Stimulated activated CD8-positive, alpha-beta memory T cell treated with anti-CD3 and anti-CD28 coated beads, Interleukin-12 subunit alpha, Interleukin-12 subunit beta, amount 100 ng/mL, for 24 hours (primary cell): ENCODE results near the gene CMIP.
"Not testable (repeated sequence)": the region's sequence is repeated elsewhere in the genome, so short reads cannot be mapped to it uniquely, and the experiment has no call there.

ENCODE experiments used
- DNase-seq: peaks from one replicate; pipeline ENCODE4 v3.0.0-alpha.2; 2020; ENCODE audit errors: extremely low read depth

CMIP gene

GRCh38 chr16:81421536-81421935 lies 23.1 kb upstream of the CMIP start:
- no peak for DNase-seq

DNA sequence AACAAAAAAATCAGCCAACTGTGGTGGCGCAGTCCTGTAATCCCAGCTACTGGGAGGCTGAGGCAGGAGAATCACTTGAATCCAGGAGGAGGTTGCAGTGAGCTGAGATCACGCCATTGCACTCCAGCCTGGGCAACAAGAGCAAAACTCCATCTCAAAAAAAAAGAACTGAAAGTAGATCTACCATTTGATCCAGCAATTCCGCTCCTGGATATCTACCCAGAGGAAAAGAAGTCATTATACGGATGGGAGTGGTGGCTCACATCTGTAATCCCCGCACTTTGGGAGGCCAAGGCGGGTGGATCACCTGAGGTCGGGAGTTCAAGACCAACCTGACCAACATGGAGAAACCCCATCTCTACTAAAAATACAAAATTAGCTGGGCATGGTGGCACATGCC lies 22.5 kb upstream of the CMIP start:
- DNase-seq: not testable (repeated sequence)

DNA sequence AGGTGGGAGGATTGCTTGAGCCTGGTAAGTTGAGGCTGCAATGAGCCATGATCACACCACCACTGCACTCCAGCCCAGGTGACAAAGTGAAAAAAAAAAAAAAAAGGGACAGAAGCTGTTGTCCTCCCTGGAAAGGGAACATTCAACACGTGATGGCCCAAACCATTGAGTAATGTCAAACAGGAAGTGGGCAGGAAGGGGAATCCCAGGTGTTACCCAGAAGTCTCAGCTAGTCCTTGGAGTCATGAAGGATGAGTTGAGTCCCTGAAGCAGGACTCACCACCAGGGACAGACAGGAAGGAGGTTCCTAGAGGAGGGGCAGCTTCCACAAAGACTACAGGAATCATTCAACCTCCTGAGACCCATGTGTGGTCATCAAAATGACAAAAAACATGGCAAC lies 19.8 kb upstream of the CMIP start:
- DNase-seq: no peak

DNA sequence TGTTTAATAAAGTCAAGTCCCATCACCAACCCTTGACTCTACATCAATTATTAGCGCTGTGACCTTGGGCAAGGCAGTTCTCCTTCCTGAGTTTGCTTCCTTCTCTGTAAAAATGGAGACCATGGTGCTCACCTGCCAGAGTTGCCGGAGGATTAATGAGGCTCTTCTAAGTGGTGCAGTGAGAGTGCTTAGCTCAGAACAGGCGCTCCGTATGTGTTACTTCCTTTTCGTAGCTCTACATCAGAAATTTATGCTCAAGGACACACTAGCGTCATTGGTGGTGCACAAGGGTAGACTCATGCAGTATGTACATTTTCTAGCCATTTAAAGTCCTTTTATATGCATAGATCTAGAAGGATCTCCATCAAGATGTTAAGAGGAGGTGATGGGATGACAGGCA lies 17.4 kb upstream of the CMIP start:
- DNase-seq: no peak

DNA sequence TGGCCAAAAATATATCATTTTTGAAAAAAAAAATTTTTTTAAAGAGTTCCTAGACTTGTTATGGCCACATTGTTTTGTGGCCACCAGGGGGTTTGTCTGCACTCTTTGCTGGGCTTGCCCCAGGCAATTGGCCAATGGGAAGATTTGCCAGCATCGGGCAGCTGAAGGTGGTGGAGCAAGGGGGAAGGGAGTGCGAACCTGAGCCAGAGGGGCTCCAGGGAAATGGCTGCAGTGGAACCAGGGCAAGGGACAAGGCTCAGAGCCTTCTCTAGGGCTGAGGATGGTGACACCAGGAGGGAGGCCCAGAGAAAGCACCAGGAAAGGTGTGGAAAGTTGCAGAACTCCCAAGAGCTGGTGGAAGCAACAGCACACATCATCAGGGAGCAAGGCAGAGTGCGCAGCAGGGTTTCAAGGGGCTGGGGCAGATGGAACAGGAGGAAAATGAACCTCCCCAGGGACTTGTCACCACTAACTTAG lies 15.5 kb upstream of the CMIP start:
- no peak for DNase-seq

DNA sequence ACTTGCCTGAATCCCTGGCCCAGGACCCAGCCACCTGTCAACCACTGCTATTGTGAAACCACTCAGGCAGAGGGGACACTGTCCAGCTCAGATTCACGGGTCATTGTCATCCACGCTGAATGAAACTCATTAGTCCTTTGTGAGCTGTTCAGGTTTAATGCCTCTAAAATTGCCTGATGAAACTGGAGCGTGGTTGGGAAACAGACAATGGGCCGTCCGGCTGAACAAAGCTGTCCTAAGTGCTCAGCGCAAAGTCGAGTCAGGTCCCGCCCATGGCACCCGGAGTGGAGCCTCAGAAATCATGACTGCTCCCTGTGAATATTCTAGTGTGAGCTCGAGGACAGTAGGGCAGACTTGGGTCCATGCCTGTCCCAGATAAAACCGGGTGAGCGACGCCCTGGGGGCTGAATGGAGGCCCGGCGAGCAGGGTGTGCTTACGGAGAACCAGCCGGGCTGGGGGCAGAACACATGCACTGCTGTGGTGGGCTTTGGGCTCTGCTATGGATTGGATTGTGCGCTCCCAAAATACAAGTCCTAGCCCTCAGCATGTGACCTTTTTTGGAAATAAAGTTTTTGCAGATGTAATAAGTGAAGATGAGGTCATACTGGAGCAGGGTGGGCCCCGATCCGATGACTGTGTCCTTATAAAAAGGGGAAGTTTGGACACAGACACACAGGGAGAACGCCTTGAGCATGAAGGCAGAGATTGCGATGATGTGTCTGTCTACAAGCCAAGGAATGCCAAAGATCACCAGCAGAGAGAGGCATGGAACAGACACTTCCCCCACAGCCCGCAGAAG lies 12.9 kb upstream of the CMIP start:
- no peak for DNase-seq

- DNase-seq: no peak
Observed at GRCh38 chr16:81432937-81433557, 11.6 kb upstream of the CMIP start.

DNA sequence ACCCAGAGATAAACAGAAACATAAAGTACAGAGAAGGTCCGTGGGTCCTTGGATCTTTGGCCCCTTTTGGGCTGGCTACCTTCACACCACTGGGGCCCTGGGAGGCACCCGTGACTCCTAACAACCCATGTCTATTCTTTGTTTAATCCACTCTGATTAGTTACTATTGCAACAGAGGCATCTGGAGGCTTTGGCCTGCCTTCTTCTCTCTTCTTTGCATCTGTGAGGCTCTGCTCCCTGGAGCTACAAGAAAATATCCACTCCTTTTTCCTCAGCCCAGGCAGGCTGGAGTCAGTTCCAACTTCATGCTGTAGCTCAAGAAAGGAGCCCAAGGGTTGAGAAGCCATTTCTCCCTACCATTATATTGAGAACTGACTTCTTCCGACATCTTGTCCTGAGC lies 9.5 kb upstream of the CMIP start:
- DNase-seq: no peak

GRCh38 chr16:81435567-81435966 lies 9.0 kb upstream of the CMIP start:
- no peak for DNase-seq

DNA sequence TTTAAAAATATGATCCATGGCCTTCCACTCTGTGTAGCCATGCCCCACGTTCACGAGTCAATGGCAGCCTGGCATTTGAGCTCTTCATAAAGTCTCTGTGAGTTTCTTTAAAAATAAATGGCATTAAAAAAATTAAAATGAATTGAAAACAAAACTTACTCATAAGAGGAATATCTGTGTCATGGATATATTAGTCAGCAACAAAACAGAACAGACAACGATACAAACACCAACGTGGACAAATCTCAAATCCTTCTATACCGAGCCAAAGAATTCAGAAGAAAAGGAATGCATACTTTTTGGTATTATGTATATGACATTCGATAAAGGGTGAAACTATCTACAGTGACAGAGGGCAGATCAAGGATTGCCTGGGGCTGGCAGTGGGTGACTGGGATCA lies 8.2 kb upstream of the CMIP start:
- DNase-seq: no peak

- no peak for DNase-seq
Observed at GRCh38 chr16:81437865-81438264, 6.7 kb upstream of the CMIP start.

DNA sequence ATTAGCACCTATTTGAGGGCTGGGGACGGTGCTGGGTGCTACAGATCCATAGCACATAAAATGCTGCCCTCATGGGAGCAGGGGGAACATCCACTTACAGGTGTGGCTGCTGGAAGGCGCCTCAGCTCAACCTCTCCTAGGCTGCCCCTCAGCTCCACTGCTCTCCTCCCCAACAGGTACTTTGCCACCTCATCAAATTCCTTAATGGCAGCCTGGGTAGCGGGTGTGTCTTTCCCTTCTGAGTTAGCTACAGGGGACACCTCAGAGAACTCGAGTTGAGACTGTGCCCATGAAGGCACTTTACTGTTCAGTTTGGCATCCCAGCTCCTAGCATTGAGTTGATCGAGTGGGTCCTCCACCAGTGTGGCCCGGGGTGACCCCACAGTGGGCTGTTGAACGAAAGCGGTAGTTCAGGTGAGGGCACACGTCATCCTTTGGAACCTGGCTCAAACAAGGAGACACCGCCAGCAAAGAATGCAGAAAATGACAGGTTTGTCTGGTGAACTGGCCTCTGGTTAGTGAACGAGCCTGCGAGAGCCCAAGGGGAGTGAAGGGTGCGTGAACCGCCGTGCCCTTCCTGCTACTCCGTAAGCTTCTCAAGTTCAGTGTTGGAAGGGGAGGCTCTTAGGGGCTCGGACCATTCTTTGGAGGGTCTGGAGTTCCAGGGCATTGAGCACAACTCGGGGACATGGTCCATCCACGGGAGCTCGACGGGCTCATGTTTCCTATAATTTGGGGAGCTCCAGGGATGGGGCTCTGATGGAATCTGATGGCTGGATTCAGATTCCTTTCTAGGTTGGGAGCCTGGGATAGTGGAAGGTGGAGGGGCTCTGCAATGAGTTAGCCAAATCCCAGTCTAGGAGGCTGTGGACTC lies 3.5 kb upstream of the CMIP start:
- DNase-seq: no peak

DNA sequence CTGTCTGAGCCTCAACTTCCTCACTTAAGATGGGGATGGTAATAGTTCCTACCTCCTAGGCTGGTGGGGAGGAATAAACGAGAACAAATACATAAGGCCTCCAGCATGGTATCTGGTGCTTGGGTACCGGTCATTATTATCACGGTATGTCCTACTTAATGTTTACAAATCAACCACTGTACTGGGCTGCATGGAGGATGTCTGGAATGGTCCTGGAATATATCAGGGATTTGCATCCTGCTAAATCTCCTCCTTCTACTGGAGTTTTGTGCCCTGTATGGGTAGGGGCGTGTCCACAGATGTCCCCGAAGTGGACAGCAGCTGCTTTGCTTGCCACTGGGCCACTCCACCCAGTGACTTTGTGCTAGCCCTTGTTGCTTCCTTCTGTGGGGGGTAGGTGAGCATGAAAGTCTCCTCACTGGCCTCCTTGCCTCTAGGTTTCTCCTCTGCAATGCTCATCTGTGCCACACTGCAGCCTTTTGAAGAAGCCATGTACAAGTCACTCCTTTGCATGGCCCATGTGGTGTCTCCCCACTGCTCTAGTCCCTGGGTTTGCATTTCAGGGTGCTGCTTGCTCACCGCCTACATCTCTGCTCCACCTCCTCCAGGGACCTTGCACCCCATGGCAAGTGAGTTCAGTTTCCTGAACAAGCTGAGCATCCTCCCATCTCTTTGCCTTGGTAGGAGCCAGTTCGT lies 2.2 kb upstream of the CMIP start:
- DNase-seq: no peak

- no peak for DNase-seq
Observed at GRCh38 chr16:81442916-81443687, 1.5 kb upstream of the CMIP start.

DNA sequence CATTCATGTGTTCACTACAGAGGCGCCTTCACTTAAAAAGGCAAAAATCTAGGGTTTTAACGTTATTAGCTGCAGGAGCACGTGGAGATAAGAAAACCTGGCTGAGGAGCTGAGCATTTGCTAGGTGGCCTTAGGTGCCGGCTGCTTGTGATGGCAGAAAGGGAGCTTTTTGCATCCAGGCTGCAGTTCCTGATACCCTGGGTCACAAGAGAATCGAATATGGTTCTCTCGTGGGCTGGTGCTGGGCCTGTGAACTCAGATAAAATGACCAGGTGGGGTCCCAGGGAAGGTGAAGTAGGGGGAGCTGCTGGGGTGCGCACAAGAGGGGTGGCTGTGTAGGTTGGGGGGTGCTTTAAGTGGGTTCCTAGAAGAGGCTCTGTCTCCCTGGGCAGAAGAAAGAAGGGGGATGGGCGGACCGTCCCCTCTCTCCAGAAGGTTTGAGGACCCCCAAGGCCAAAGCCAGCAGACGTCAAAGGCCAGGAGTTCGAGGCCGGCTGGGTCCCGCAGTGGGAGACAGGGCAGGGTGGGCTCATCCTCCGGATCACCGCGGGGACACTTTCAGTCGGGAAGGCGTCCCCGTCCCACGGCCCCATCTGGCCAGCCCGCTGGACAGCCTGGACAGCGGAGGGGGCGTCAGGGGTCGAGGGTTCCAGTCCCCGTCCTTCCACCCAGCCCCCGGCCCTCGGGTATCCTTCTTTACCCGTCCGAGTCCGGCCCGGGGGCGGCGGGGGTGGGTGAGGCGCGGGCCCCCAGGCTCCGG lies 740 bp upstream of the CMIP start:
- no peak for DNase-seq

DNA sequence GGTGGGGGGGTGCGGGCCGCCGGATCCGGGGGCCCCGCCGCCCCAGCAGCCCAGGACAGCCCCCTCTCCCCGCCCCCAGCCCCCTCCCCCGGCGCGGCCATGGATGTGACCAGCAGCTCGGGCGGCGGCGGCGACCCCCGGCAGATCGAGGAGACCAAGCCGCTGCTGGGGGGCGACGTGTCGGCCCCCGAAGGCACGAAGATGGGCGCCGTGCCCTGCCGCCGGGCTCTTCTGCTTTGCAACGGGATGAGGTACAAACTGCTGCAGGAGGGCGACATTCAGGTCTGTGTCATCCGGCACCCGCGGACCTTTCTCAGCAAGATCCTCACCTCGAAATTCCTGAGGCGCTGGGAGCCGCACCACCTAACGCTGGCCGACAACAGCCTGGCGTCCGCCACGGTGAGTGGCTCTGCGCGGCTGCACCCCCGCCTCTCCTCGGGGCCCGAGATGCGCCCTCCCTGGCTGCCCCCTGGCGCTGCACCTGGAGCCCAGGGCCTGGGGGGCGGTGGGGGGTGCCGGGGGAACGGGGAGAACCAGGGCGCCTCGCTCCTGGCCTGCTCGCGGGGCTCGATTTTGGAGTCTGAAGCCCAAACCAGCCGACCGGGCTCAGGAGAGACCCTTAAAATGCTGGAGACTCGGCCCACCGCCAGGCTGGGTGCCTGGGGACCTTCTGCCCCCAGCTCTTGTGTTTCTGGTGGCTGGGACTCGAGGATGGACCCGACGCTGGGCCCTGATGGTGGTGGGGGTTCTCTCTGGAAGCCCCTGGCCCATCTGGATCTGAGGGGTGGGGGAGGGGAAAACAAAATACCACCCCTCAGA lies 744 bp downstream of the CMIP start:
- DNase-seq: no peak

DNA sequence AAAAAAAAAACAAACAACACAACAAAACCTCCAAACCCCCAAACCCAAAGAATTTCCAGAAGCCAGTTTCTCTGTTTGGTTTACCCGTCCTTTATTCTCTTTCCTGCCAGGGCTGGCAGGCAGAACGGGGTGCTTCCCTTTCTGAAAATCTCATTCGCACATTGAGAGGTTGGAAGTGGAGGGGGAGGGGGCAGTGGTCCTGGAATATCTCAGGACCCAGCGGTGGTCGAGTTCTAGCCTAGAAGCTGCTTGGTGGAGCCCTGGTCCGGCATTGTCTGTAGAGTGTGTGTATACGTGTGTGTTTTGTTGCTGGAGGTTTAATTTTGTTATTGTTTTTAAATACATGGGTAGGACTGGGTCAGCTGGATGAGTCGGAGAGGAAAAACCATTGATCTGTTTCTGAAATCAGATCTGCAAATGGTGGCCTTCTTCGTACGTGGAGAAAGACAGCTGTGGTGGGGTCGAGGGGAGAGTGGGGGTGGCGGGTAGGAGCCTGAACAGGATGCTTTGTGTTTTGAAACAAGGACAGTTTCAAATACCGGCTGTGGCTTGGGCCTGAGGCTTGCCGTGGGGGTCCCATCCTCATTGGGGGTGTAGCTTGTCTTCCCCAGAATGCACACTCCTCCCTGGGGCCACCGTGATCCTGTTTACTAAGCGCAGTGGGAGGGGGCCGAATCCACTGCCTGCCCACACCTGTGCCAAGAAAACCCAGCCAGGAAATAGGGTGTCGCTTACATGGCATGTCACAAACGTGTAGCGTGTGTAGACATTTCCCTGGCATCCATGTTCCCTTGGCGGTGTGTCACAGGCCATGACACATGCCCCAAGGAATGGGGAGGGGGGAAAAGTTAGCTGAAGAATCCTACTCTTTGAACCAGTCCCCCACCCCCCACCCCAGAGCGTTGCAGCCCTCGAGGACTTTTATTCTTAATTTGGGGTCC lies 1.6 kb downstream of the CMIP start:
- no peak for DNase-seq

DNA sequence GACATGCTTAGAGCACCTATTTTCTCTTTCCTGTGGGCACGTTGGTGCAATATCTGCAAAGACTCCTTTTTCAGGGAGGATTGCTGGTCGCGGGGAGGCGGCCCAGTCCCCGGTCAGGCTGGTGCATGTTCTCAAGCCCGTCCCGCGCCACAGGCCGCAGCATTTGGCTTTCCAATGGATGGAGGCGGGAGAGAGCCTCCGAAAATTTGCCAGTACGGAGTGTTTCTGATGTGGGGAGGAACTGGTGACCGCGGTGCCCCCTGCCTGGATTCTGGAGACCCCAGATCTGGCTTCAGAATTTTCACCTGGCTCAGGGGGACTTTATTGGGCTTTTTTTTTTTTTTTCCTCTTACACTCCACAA lies 2.3 kb downstream of the CMIP start:
- no peak for DNase-seq
